ENCODE measurements around the gene TOGARAM1.

TOGARAM1 gene

GRCh38 chr14:45118594-45118993 is 156.6 kb downstream of the TOGARAM1 start:
- H3K4me1 ChIP-seq (ENCODE audit: control insufficient read depth, insufficient read depth, low read length), result no peaks in the 10 kb centered on the region
- no peak overlapping the region for H3K4me3 ChIP-seq (ENCODE audit: low read depth, low read length)
- H3K27ac ChIP-seq (ENCODE audit: extremely low read depth, low read depth, low read length), result no peak overlapping the region
- no peak for TF ChIP-seq SP7 (tag by site-specific recombination; IDR thresholded peaks at IDR 0.05)
- no peak for TF ChIP-seq ZNF830 (tag by site-specific recombination; IDR thresholded peaks at IDR 0.05; ENCODE audit: low read depth)
- no peak for TF ChIP-seq GLI4 (tag by site-specific recombination; IDR thresholded peaks at IDR 0.05)
- no peak for TF ChIP-seq KLF16 (tag by site-specific recombination; IDR thresholded peaks at IDR 0.05)
- peaks cover 91% of the 10 kb centered on the region in 2 experiments for H3K36me3 ChIP-seq (ENCODE audit: control insufficient read depth in 2 of 2, insufficient read depth in 1 of 2, low read length in 2 of 2)
- no peaks in the 10 kb centered on the region for H3K9me3 ChIP-seq (ENCODE audit: control insufficient read depth, insufficient read depth, low read depth, low read length)
- ChIA-PET POLR2A (no interaction called here), CTCF (interaction anchor here (0.6 kb wide), 1 partner anchor 100 kb away, joined by 4 read pairs; no protein-coding TSS in a partner anchor)

GRCh38 chr14:45120096-45120495 is 158.1 kb downstream of the TOGARAM1 start:
- ChIA-PET CTCF (no interaction called here), POLR2A (no interaction called here)
- H3K36me3 ChIP-seq (ENCODE audit: control insufficient read depth in 2 of 2, insufficient read depth in 1 of 2, low read length in 2 of 2), result peaks cover 88 to 90% of the 10 kb centered on the region in 2 experiments
- no peak overlapping the region for H3K27ac ChIP-seq (ENCODE audit: extremely low read depth, low read depth, low read length)
- no peaks in the 10 kb centered on the region for H3K4me1 ChIP-seq (ENCODE audit: control insufficient read depth, insufficient read depth, low read length)
- H3K4me3 ChIP-seq (ENCODE audit: low read depth, low read length), result no peak overlapping the region
- TF ChIP-seq ZNF621 (tag by site-specific recombination; IDR thresholded peaks at IDR 0.05), result no peak
- no peak for TF ChIP-seq ZNF350 (tag by site-specific recombination; IDR thresholded peaks at IDR 0.05)
- no peak for TF ChIP-seq ZFP41 (tag by site-specific recombination; IDR thresholded peaks at IDR 0.05; ENCODE audit: borderline replicate concordance)
- TF ChIP-seq ZNF561 (tag by site-specific recombination; IDR thresholded peaks at IDR 0.05; ENCODE audit: borderline replicate concordance), result no peak
- TF ChIP-seq ZNF239 (tag by site-specific recombination; IDR thresholded peaks at IDR 0.05), result no peak
- no peak for TF ChIP-seq ZNF639 (tag by site-specific recombination; IDR thresholded peaks at IDR 0.05)
- no peak for TF ChIP-seq HIC1 (tag by site-specific recombination; IDR thresholded peaks at IDR 0.05)
- no peak for TF ChIP-seq ZFP37 (tag by site-specific recombination; IDR thresholded peaks at IDR 0.05)
- TF ChIP-seq ZBTB48 (tag by site-specific recombination; IDR thresholded peaks at IDR 0.05), result no peak
- TF ChIP-seq ZNF26 (tag by site-specific recombination; IDR thresholded peaks at IDR 0.05), result no peak
- TF ChIP-seq ZNF157 (tag by site-specific recombination; IDR thresholded peaks at IDR 0.05), result no peak
- TF ChIP-seq ZBTB21 (tag by site-specific recombination; IDR thresholded peaks at IDR 0.05), result no peak
- no peak for TF ChIP-seq ZNF792 (tag by site-specific recombination; IDR thresholded peaks at IDR 0.05)
- no peak for TF ChIP-seq ZSCAN18 (tag by site-specific recombination; IDR thresholded peaks at IDR 0.05)
- TF ChIP-seq ZNF530 (tag by site-specific recombination; IDR thresholded peaks at IDR 0.05; ENCODE audit: low read depth), result no peak
- TF ChIP-seq ZNF112 (tag by site-specific recombination; IDR thresholded peaks at IDR 0.05), result no peak
- TF ChIP-seq ZFP3 (tag by site-specific recombination; IDR thresholded peaks at IDR 0.05; ENCODE audit: low read depth), result no peak
- TF ChIP-seq ZNF169 (tag by site-specific recombination; IDR thresholded peaks at IDR 0.05), result no peak
- no peak for TF ChIP-seq ZFHX2 (tag by site-specific recombination; conservative IDR thresholded peaks at IDR 0.05)
- no peaks in the 10 kb centered on the region for H3K9me3 ChIP-seq (ENCODE audit: control insufficient read depth, insufficient read depth, low read depth, low read length)
